GM12878 (cell line): ENCODE measurements around the gene DGKA. TPM values are rescaled to one million over a fixed set of nuclear protein-coding genes. Genes with fewer than 3 reads are reported as not detected.

Source experiments
- ATAC-seq: fragments of 200-7000 bp; cut with Tn5 transposase; 3 replicates; pipeline ENCODE4 v1.9.1; 2020; ENCODE audit warnings: mild to moderate bottlenecking, moderate library complexity
- BruUV-seq: library from RNA; stranded (reverse); fragments of 400-500 nt; replicated peaks from 2 replicates; lab custom pipeline; 2021; lab: Mats Ljungman, UMichigan
- CTCF ChIA-PET: fragments of 300-600 bp; sonication (Branson Sonifier 250); formaldehyde crosslinking; extraction: SDS; loops from one replicate; lab custom pipeline; 2021; ENCODE audit warnings: inconsistent platforms; lab: Yijun Ruan, JAX
- POLR2A ChIA-PET: fragments of 350-600 bp; formaldehyde crosslinking; extraction: SDS; loops from one replicate; lab custom pipeline; 2021; ENCODE audit warnings: inconsistent platforms; lab: Charles Lee
- RAD21 ChIA-PET: fragments of 300-600 bp; sonication (Branson Sonifier 250); formaldehyde crosslinking; loops from one replicate; lab custom pipeline; 2023; ENCODE audit warnings: antibody characterized with exemption; ENCODE audit not compliant: unreplicated experiment; lab: Charles Lee
- SMC1A ChIA-PET: fragments of 300-600 bp; sonication (Branson Sonifier 250); formaldehyde crosslinking; loops from one replicate; lab custom pipeline; 2023; ENCODE audit not compliant: unreplicated experiment, uncharacterized antibody; lab: Charles Lee
- DNase-seq: peaks from one replicate; pipeline ENCODE4 v3.0.0-alpha.2; 2011; ENCODE audit warnings: low read depth, low spot score
- FAIRE-seq: peaks from 3 replicates; lab custom pipeline; 2011; peaks lifted over from hg19 to GRCh38; lab: Jason Lieb, UNC
- H2AFZ ChIP-seq: 2 replicates; pipeline ENCODE4 v1.6.0; 2011; ENCODE audit warnings: low read depth, low read length, control low read depth; ENCODE audit not compliant: control insufficient read depth
- H3K27ac ChIP-seq: 2 replicates; pipeline ENCODE4 v1.5.1; 2011; ENCODE audit warnings: control low read depth; ENCODE audit not compliant: control insufficient read depth, insufficient read depth
- H3K27me3 ChIP-seq, 2 experiments: replicated peaks in 1 of 2; 2 replicates each; pipeline versions ENCODE4 v1.6.0 to v1.6.1; 2011; ENCODE audit warnings: low read length in 1 of 2; ENCODE audit not compliant: control insufficient read depth in 2 of 2, insufficient read depth in 2 of 2
- H3K36me3 ChIP-seq, 2 experiments: 2 replicates each; pipeline ENCODE4 v1.5.1; 2011; ENCODE audit warnings: low read length in 1 of 2; ENCODE audit not compliant: control insufficient read depth in 2 of 2, insufficient read depth in 2 of 2
- H3K4me1 ChIP-seq: 2 replicates; pipeline ENCODE4 v1.6.1; 2011; ENCODE audit warnings: mild to moderate bottlenecking, low read length, moderate library complexity, mixed read lengths; ENCODE audit not compliant: control insufficient read depth, insufficient read depth
- H3K4me2 ChIP-seq: 2 replicates; pipeline ENCODE4 v1.6.0; 2011; ENCODE audit warnings: control low read depth; ENCODE audit not compliant: control insufficient read depth, insufficient read depth
- H3K4me3 ChIP-seq: fragments of 200-600 bp; sonication (generic); 2 replicates; pipeline ENCODE4 v1.5.1; 2016
- H3K79me2 ChIP-seq: 2 replicates; pipeline ENCODE4 v1.6.0; 2011; ENCODE audit warnings: low read length; ENCODE audit not compliant: control insufficient read depth, insufficient read depth
- H3K9ac ChIP-seq: 2 replicates; pipeline ENCODE4 v1.8.0; 2011; ENCODE audit warnings: low read length, control low read depth, mixed read lengths; ENCODE audit not compliant: control insufficient read depth, insufficient read depth
- H3K9me3 ChIP-seq: replicated peaks from 3 replicates; pipeline ENCODE4 v1.5.1; 2011; ENCODE audit warnings: mild to moderate bottlenecking, low read length; ENCODE audit not compliant: control insufficient read depth, insufficient read depth
- H4K20me1 ChIP-seq: 2 replicates; pipeline ENCODE4 v1.6.0; 2011; ENCODE audit not compliant: control insufficient read depth, insufficient read depth
- ASH2L ChIP-seq: fragments of 300-600, 200-600 bp; sonication (generic); IDR thresholded peaks from 2 replicates; pipeline ENCODE4 v1.6.1; 2017; ENCODE audit warnings: low read depth, mild to moderate bottlenecking, borderline replicate concordance
- ATF7 ChIP-seq: fragments of 450-650 bp; IDR thresholded peaks from 2 replicates; pipeline ENCODE4 v1.6.1; 2016; ENCODE audit warnings: low read depth, mild to moderate bottlenecking
- EZH2 ChIP-seq: IDR thresholded peaks from 2 replicates; pipeline ENCODE4 v1.6.1; 2012; ENCODE audit warnings: low read depth, mild to moderate bottlenecking, control low read depth, inconsistent platforms, low read length, borderline replicate concordance; ENCODE audit not compliant: control insufficient read depth
- GABPA ChIP-seq: IDR thresholded peaks from 2 replicates; pipeline ENCODE4 v1.6.1; 2014; ENCODE audit warnings: antibody characterized with exemption, low read depth, mild to moderate bottlenecking, inconsistent platforms
- HDGF ChIP-seq: fragments of 450-650 bp; IDR thresholded peaks from 2 replicates; pipeline ENCODE4 v1.6.1; 2016; ENCODE audit warnings: antibody characterized with exemption
- NFYB ChIP-seq: IDR thresholded peaks from 2 replicates; pipeline ENCODE4 v1.6.1; 2011; ENCODE audit warnings: low read depth, mild to moderate bottlenecking, low read length, improper control_type of control experiment, moderate library complexity; ENCODE audit not compliant: insufficient read depth
- PAX8 ChIP-seq: fragments of 450-650 bp; IDR thresholded peaks from 2 replicates; pipeline ENCODE4 v1.6.1; 2017; ENCODE audit warnings: mild to moderate bottlenecking, moderate library complexity
- POLR2AphosphoS2 ChIP-seq: IDR thresholded peaks from 2 replicates; pipeline ENCODE4 v1.6.1; 2011; ENCODE audit warnings: low read depth, mild to moderate bottlenecking, low read length, improper control_type of control experiment, moderate library complexity
- RELB ChIP-seq: fragments of 450-650 bp; IDR thresholded peaks from 2 replicates; pipeline ENCODE4 v1.6.1; 2017; ENCODE audit warnings: low read depth, mild to moderate bottlenecking, moderate library complexity
- SMAD1 ChIP-seq: fragments of 450-650 bp; IDR thresholded peaks from 2 replicates; pipeline ENCODE4 v1.6.1; 2018; ENCODE audit warnings: mild to moderate bottlenecking, low read depth; ENCODE audit not compliant: partially characterized antibody
- SUPT20H ChIP-seq: IDR thresholded peaks from 2 replicates; pipeline ENCODE4 v1.6.1; 2011; ENCODE audit warnings: low read depth, mild to moderate bottlenecking, low read length, moderate library complexity, borderline replicate concordance; ENCODE audit not compliant: control insufficient read depth
- TAF1 ChIP-seq: IDR thresholded peaks from 2 replicates; pipeline ENCODE4 v1.6.1; 2011; ENCODE audit warnings: mild to moderate bottlenecking, low read depth, low read length, borderline replicate concordance
- TCF12 ChIP-seq: IDR thresholded peaks from 2 replicates; pipeline ENCODE4 v1.6.1; 2011; ENCODE audit warnings: low read depth, mild to moderate bottlenecking, low read length
- ZNF24 ChIP-seq: fragments of 450-650 bp; IDR thresholded peaks from 2 replicates; pipeline ENCODE4 v1.6.1; 2017; ENCODE audit warnings: antibody characterized with exemption, mild to moderate bottlenecking
- ZSCAN29 ChIP-seq: fragments of 450-650 bp; IDR thresholded peaks from 2 replicates; pipeline ENCODE4 v1.6.1; 2017; ENCODE audit warnings: mild to moderate bottlenecking, moderate library complexity
- WGBS: methylation state at CpG from one replicate; pipeline ENCODE4 v1.1.6; 2016; ENCODE audit warnings: low lambda C conversion rate; ENCODE audit not compliant: insufficient replicate concordance, insufficient coverage; ENCODE audit errors: missing lambda C conversion rate; 5-methylcytosine and 5-hydroxymethylcytosine counted together
- in situ Hi-C: fragments of 300-500 bp; cut with MboI; formaldehyde crosslinking; loops from 9 replicates; pipeline ENCODE4 v1.14.3; 2018; ENCODE audit warnings: mixed read lengths
- intact Hi-C: fragments of 100-400 bp; cut with micrococcal nuclease; formaldehyde crosslinking; loops from one replicate; pipeline ENCODE4 v1.14.2; 2022; ENCODE audit not compliant: unreplicated experiment
- polyA plus RNA-seq, 11 experiments: library from polyadenylated mRNA; depleted of rRNA in 4 of 11; unstranded in 6 of 11; stranded (reverse) in 5 of 11; fragments of >200 nt; fragmentation: Nextera tagmentation in 4 of 11; fragmentation: Illumina TruSeq in 1 of 11; extraction: Ambion mirVana in 4 of 11; extraction: Trizol in 1 of 11; gene quantifications; 1 replicate in 1 of 11; 2 replicates in 10 of 11; pipeline versions ENCODE4 v1.2.1 to v1.2.3, GENCODE V29; 2011 to 2016; ENCODE audit warnings: inconsistent platforms in 2 of 11, missing spikeins in 2 of 11, low read depth in 1 of 11
- total RNA-seq, 4 experiments: library from RNA; depleted of rRNA in 3 of 4; stranded (reverse); fragments of >200 nt in 3 of 4; fragmentation: Illumina TruSeq in 1 of 4; extraction: Trizol in 1 of 4; gene quantifications; 2 replicates each; pipeline versions ENCODE4 v1.2.1 to v1.2.3, GENCODE V29; 2013 to 2021
- TF ChIP-seq, protein P1 (sequence below): IDR thresholded peaks from 2 replicates; pipeline ENCODE4 v1.6.1; 2012; ENCODE audit warnings: low read length, inconsistent platforms

The DGKA gene
- total and polyA plus RNA-seq, 10 of the 15 experiments (the other 5 are each of a cell fraction or from before 2014, with no cell fraction given), result 14.0 to 65.5 (median 37.1) TPM

DNA sequence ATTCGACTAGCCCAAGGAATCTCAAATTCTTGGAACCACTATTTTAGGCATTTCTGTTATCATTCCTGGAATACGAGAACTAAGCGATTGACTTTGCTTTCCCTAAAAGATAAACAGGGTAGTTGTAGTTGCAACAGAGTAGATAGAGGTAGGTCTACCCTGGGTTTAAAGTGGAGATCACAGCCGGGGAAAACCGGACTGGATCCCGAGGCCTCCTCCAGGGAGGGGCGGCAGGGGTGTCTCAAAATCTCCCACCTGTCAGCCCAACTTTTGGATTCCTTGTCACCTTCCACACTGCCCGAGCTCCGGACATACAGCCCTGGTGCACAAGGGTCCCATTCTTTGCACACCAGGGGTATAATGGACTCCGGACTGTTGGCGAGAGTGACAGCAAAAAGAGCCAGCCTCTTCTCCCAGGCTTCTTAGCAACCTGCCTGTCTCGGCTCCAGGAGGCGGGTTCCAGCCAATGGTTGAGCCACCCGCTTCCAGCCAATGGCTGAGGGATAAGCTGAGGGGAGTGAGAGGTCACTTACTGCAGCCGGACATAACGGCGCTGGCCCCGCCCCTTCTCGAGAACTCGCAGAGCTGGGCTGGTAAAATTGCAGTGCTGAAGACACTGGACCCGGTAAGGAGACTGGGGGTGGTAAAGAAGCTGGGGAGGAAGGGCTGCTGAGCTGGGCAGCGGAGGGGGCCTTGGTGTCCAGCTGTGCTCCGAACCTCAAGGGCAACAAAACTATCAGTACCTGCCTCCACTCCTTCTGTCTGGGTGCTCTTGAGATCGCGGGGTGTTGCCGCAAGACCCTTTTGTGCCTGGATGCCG, 66.0 kb downstream of the DGKA start, which contains the start of gene SUOX:
SUOX (plus strand) TSS at position 562 of the 820 bp plus-strand sequence. CDS start 4,946 bp downstream, outside the sequence.
- H3K4me2 ChIP-seq, result peak within 1 kb of the TSS; percentile 88
- peak within 1 kb of the TSS; percentile 74 for H3K4me3 ChIP-seq
- H3K79me2 ChIP-seq, result no peaks in the 10 kb centered on the region
- BruUV-seq, result no TSS peak
- ChIA-PET SMC1A (interaction anchor here (0.7 to 4.2 kb wide), 19 partner anchors 11 to 267 kb away, joined by 3 to 52 read pairs (median 6); partner anchors contain the start of genes DNAJC14, PYM1 and RAB5B), RAD21 (interaction anchor here (0.6 to 4.8 kb wide), 25 partner anchors 10 to 282 kb away, joined by 3 to 44 read pairs (median 9); partner anchors contain the start of genes PA2G4, PYM1, RAB5B and RPL41), POLR2A (interaction anchor here (0.5 to 2.6 kb wide), 20 partner anchors 10 to 263 kb away, joined by 3 to 46 read pairs (median 5); partner anchors contain the start of genes PYM1, RAB5B and ZC3H10), CTCF (interaction anchor here (0.5 to 6.0 kb wide), 53 partner anchors 9 to 351 kb away, joined by 3 to 107 read pairs (median 5); partner anchors contain the start of genes DGKA, GDF11, ORMDL2 and PA2G4)
- ATAC-seq (peak; percentile 100), DNase-seq (peak; percentile 83), FAIRE-seq (peak; percentile 99)
- H3K36me3 ChIP-seq, result peaks cover 3 to 11% of the 10 kb centered on the region in 2 experiments
- peaks cover 3% of the 10 kb centered on the region; the same call in 1 of the 2 replicates for H3K4me1 ChIP-seq
- 6% methylated on average over 27 of the region's 27 CpGs for WGBS
- peak within 1 kb of the TSS; percentile 72 for H3K9ac ChIP-seq
- in situ Hi-C loops, result no loop called here
- no peaks in the 10 kb centered on the region for H4K20me1 ChIP-seq
- peak within 1 kb of the TSS; percentile 80 for H2AFZ ChIP-seq
- no peaks in the 10 kb centered on the region for H3K9me3 ChIP-seq
- H3K27ac ChIP-seq, result peak within 1 kb of the TSS; percentile 33; the same call in 1 of the 2 replicates
- no peaks in the 10 kb centered on the region for H3K27me3 ChIP-seq
- intact Hi-C loops, result loop anchor here (1.0 to 5.0 kb wide), 3 partner anchors 32 to 120 kb away; partner anchors contain the start of genes RPL41, RPS26 and ZC3H10
- TF ChIP-seq POLR2AphosphoS2, result peak; percentile 82; the same call in 1 of the 2 replicates
- no peak for TF ChIP-seq ATF7
- TF ChIP-seq NFYB, result peak; percentile 94
- no peak for TF ChIP-seq ZNF24
- TF ChIP-seq TAF1, result peak; percentile 35; the same call in 1 of the 2 replicates
- no peak for TF ChIP-seq SMAD1
- TF ChIP-seq RELB, result no peak
- no peak for TF ChIP-seq SUPT20H
- no peak for TF ChIP-seq TCF12
- TF ChIP-seq, protein P1, sequence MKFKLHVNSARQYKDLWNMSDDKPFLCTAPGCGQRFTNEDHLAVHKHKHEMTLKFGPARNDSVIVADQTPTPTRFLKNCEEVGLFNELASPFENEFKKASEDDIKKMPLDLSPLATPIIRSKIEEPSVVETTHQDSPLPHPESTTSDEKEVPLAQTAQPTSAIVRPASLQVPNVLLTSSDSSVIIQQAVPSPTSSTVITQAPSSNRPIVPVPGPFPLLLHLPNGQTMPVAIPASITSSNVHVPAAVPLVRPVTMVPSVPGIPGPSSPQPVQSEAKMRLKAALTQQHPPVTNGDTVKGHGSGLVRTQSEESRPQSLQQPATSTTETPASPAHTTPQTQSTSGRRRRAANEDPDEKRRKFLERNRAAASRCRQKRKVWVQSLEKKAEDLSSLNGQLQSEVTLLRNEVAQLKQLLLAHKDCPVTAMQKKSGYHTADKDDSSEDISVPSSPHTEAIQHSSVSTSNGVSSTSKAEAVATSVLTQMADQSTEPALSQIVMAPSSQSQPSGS, result no peak
- TF ChIP-seq HDGF, result peak; percentile 76
- no peak for TF ChIP-seq ZSCAN29
- TF ChIP-seq EZH2, result no peak
- TF ChIP-seq ASH2L, result no peak
- TF ChIP-seq PAX8, result 0 out of 2 replicates have a peak, but pooled peaks have one; percentile 46
- TF ChIP-seq GABPA, result no peak
